Kidney epithelial cell (primary cell): ENCODE results near the gene PTPRD. TPM values are rescaled to one million over a fixed set of nuclear protein-coding genes. Genes with fewer than 3 reads are reported as not detected.
A peak's percentile ranks its signal among the peaks of the same experiment; 100 is the strongest.

Experiments
- DNase-seq: peaks from one replicate; pipeline ENCODE4 v3.0.0-alpha.2; 2010; ENCODE audit warnings: low read depth
- H3K27me3 ChIP-seq: 2 replicates; pipeline ENCODE4 v1.6.0; 2011; ENCODE audit warnings: low read length; ENCODE audit not compliant: control insufficient read depth, insufficient read depth
- H3K36me3 ChIP-seq: 2 replicates; pipeline ENCODE4 v1.5.1; 2011; ENCODE audit warnings: low read length; ENCODE audit not compliant: control insufficient read depth, insufficient read depth
- H3K4me3 ChIP-seq: 2 replicates; pipeline ENCODE4 v1.5.1; 2011; ENCODE audit warnings: low read depth, mild to moderate bottlenecking, control low read depth, low read length
- total RNA-seq: library from RNA; depleted of rRNA; stranded (reverse); fragments of >200 nt; gene quantifications from 2 replicates; pipeline ENCODE4 v1.2.3, GENCODE V29; 2015
- TF ChIP-seq, protein P1 (sequence below): IDR thresholded peaks from 2 replicates; pipeline ENCODE4 v1.5.1; 2011; ENCODE audit warnings: mild to moderate bottlenecking, moderate library complexity, low read length, control low read depth, inconsistent platforms; ENCODE audit not compliant: insufficient read depth, poor library complexity, severe bottlenecking

Gene PTPRD
- total RNA-seq, 1 donor from 2014 or later, result 18.8 TPM

GRCh38 chr9:8489835-8490234, 2123.0 kb downstream of the PTPRD start:
- DNase-seq, result peak; percentile 1
- Histone ChIP-seq H3K4me3 (no peak overlapping the region), H3K36me3 (no peaks in the 10 kb centered on the region), H3K27me3 (no peaks in the 10 kb centered on the region)
- TF ChIP-seq, protein P1, sequence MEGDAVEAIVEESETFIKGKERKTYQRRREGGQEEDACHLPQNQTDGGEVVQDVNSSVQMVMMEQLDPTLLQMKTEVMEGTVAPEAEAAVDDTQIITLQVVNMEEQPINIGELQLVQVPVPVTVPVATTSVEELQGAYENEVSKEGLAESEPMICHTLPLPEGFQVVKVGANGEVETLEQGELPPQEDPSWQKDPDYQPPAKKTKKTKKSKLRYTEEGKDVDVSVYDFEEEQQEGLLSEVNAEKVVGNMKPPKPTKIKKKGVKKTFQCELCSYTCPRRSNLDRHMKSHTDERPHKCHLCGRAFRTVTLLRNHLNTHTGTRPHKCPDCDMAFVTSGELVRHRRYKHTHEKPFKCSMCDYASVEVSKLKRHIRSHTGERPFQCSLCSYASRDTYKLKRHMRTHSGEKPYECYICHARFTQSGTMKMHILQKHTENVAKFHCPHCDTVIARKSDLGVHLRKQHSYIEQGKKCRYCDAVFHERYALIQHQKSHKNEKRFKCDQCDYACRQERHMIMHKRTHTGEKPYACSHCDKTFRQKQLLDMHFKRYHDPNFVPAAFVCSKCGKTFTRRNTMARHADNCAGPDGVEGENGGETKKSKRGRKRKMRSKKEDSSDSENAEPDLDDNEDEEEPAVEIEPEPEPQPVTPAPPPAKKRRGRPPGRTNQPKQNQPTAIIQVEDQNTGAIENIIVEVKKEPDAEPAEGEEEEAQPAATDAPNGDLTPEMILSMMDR, result no peak

- no peaks in the 10 kb centered on the region for H3K36me3 ChIP-seq
- TF ChIP-seq, protein P1, result peak; percentile 35
- no peak overlapping the region for H3K4me3 ChIP-seq
- DNase-seq, result peak; percentile 5
- no peaks in the 10 kb centered on the region for H3K27me3 ChIP-seq
Observed at GRCh38 chr9:8486095-8486494, 2126.7 kb downstream of the PTPRD start.

GRCh38 chr9:8484597-8485191, 2128.1 kb downstream of the PTPRD start:
- TF ChIP-seq, protein P1, result no peak
- Histone ChIP-seq H3K27me3 (no peaks in the 10 kb centered on the region), H3K36me3 (no peaks in the 10 kb centered on the region), H3K4me3 (no peak overlapping the region)
- no peak for DNase-seq

GRCh38 chr9:8477450-8477849, 2135.4 kb downstream of the PTPRD start:
- no peaks in the 10 kb centered on the region for H3K36me3 ChIP-seq
- H3K27me3 ChIP-seq, result no peaks in the 10 kb centered on the region
- TF ChIP-seq, protein P1, result no peak
- DNase-seq, result no peak
- H3K4me3 ChIP-seq, result no peak overlapping the region

DNA sequence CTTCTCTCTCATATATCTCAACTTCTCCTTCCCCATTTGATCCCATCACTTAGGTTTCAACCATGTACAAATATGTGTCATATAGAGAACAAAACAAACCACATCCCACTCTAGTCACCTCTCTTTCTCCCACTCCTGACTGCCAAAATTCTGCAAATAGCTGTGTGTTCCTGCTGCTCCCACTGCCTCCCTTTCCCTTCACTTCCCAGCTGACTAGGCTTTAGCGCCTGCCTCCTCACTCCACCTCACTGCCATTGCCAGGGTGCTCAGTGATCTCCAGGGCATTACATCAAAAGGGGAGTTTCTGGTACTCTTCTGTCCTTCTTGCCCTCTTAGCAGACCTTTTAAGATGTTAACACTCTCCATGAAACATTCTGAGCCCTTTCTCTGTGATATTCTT, 2137.9 kb downstream of the PTPRD start:
- Histone ChIP-seq H3K4me3 (no peak overlapping the region), H3K36me3 (no peaks in the 10 kb centered on the region), H3K27me3 (no peaks in the 10 kb centered on the region)
- no peak for DNase-seq
- TF ChIP-seq, protein P1, result no peak
